H9 (cell line): ENCODE results near the gene THPO. TPM values are rescaled to one million over a fixed set of nuclear protein-coding genes. Genes with fewer than 3 reads are reported as not detected.

Experiments used
- DNase-seq: peaks from one replicate; pipeline ENCODE4 v3.0.0-alpha.2; 2017
- H2AFZ ChIP-seq: one replicate; pipeline ENCODE4 v1.6.1; 2013; ENCODE audit warnings: mild to moderate bottlenecking, low read length, control low read depth, moderate library complexity
- H2AK5ac ChIP-seq: 2 replicates; pipeline ENCODE4 v1.6.1; 2013; ENCODE audit warnings: low read length, control low read depth, mixed read lengths; ENCODE audit not compliant: insufficient read length
- H2BK120ac ChIP-seq: one replicate; pipeline ENCODE4 v1.6.1; 2013; ENCODE audit warnings: low read depth, mild to moderate bottlenecking, low read length, control low read depth, inconsistent platforms; ENCODE audit not compliant: poor library complexity, severe bottlenecking
- H2BK12ac ChIP-seq: 2 replicates; pipeline ENCODE4 v1.6.1; 2013; ENCODE audit warnings: low read length, control low read depth, mixed read lengths, low read depth; ENCODE audit not compliant: insufficient read length
- H2BK15ac ChIP-seq: 2 replicates; pipeline ENCODE4 v1.6.1; 2013; ENCODE audit warnings: low read depth, low read length, control low read depth
- H2BK20ac ChIP-seq: one replicate; pipeline ENCODE4 v1.6.1; 2013; ENCODE audit warnings: low read depth, mild to moderate bottlenecking, low read length, control low read depth, inconsistent platforms; ENCODE audit not compliant: poor library complexity, severe bottlenecking
- H2BK5ac ChIP-seq: 2 replicates; pipeline ENCODE4 v1.6.1; 2013; ENCODE audit warnings: low read length, control low read depth, mixed read lengths; ENCODE audit not compliant: insufficient read length
- H3K14ac ChIP-seq: 2 replicates; pipeline ENCODE4 v1.6.1; 2013; ENCODE audit warnings: low read length, control low read depth; ENCODE audit not compliant: insufficient read depth
- H3K18ac ChIP-seq: 2 replicates; pipeline ENCODE4 v1.6.1; 2013; ENCODE audit warnings: low read depth, mild to moderate bottlenecking, mixed read lengths, low read length, control low read depth; ENCODE audit not compliant: insufficient read length
- H3K23ac ChIP-seq: 2 replicates; pipeline ENCODE4 v1.6.1; 2013; ENCODE audit warnings: low read length, control low read depth, mixed read lengths, low read depth; ENCODE audit not compliant: insufficient read length
- H3K23me2 ChIP-seq: 2 replicates; pipeline ENCODE4 v1.6.1; 2013; ENCODE audit warnings: low read depth, mild to moderate bottlenecking, mixed read lengths, low read length, control low read depth; ENCODE audit not compliant: insufficient read length, poor library complexity, severe bottlenecking
- H3K27ac ChIP-seq: 2 replicates; pipeline ENCODE4 v1.5.1; 2013; ENCODE audit warnings: low read length, control low read depth, mixed read lengths, low read depth; ENCODE audit not compliant: insufficient read length
- H3K27me3 ChIP-seq: 2 replicates; pipeline ENCODE4 v1.6.1; 2013; ENCODE audit warnings: low read length, control low read depth, inconsistent platforms; ENCODE audit not compliant: insufficient read depth
- H3K4ac ChIP-seq: 2 replicates; pipeline ENCODE4 v1.6.1; 2013; ENCODE audit warnings: low read depth, mild to moderate bottlenecking, control low read depth, inconsistent platforms, low read length, moderate library complexity
- H3K4me1 ChIP-seq: 2 replicates; pipeline ENCODE4 v1.6.1; 2013; ENCODE audit warnings: low read length, control low read depth, inconsistent platforms; ENCODE audit not compliant: insufficient read depth
- H3K4me2 ChIP-seq: 2 replicates; pipeline ENCODE4 v1.6.1; 2013; ENCODE audit warnings: low read length, control low read depth, mixed read lengths; ENCODE audit not compliant: insufficient read length, insufficient read depth
- H3K56ac ChIP-seq: 2 replicates; pipeline ENCODE4 v1.6.1; 2013; ENCODE audit warnings: low read depth, mild to moderate bottlenecking, mixed read lengths, low read length, control low read depth; ENCODE audit not compliant: insufficient read length
- H3K79me1 ChIP-seq: 2 replicates; pipeline ENCODE4 v1.6.1; 2013; ENCODE audit warnings: low read depth, mild to moderate bottlenecking, moderate library complexity, low read length, control low read depth, inconsistent platforms; ENCODE audit not compliant: insufficient read depth, poor library complexity, severe bottlenecking
- H3K79me2 ChIP-seq: 2 replicates; pipeline ENCODE4 v1.6.1; 2013; ENCODE audit warnings: low read length, control low read depth, inconsistent platforms; ENCODE audit not compliant: insufficient read depth
- H3K9ac ChIP-seq: 2 replicates; pipeline ENCODE4 v1.6.1; 2013; ENCODE audit warnings: low read length, control low read depth, mixed read lengths; ENCODE audit not compliant: insufficient read length; ENCODE audit errors: extremely low read depth
- H3K9me3 ChIP-seq: one replicate; pipeline ENCODE4 v1.6.1; 2013; ENCODE audit warnings: low read depth, low read length, inconsistent platforms; ENCODE audit not compliant: control insufficient read depth
- H3T11ph ChIP-seq: one replicate; pipeline ENCODE4 v1.6.1; 2013; ENCODE audit warnings: mild to moderate bottlenecking, low read length, control low read depth, inconsistent platforms
- H4K20me1 ChIP-seq: one replicate; pipeline ENCODE4 v1.6.1; 2013; ENCODE audit not compliant: control insufficient read depth, insufficient read length, insufficient read depth
- H4K5ac ChIP-seq: 2 replicates; pipeline ENCODE4 v1.6.1; 2013; ENCODE audit warnings: low read depth, mild to moderate bottlenecking, mixed read lengths, low read length, control low read depth; ENCODE audit not compliant: insufficient read length
- H4K8ac ChIP-seq: replicated peaks from 2 replicates; pipeline ENCODE4 v1.6.1; 2013; ENCODE audit warnings: low read length, control low read depth, mixed read lengths, low read depth; ENCODE audit not compliant: insufficient read length
- H4K91ac ChIP-seq: 2 replicates; pipeline ENCODE4 v1.6.1; 2013; ENCODE audit warnings: low read depth, mild to moderate bottlenecking, moderate library complexity, mixed read lengths, low read length, control low read depth; ENCODE audit not compliant: insufficient read length
- H3K27ac Mint-ChIP-seq, 3 experiments: 2 replicates in 2 of 3; 3 replicates in 1 of 3; pipeline ENCODE4 v1.8.0; 2020 to 2021; ENCODE audit warnings: mixed read lengths in 3 of 3, mild to moderate bottlenecking in 1 of 3, moderate library complexity in 1 of 3
- H3K27me3 Mint-ChIP-seq: 2 replicates; pipeline ENCODE4 v1.8.0; 2021; ENCODE audit warnings: low read depth, mild to moderate bottlenecking, moderate library complexity, mixed read lengths
- H3K36me3 Mint-ChIP-seq, 3 experiments: 2 replicates in 2 of 3; 3 replicates in 1 of 3; pipeline ENCODE4 v1.8.0; 2020 to 2021; ENCODE audit warnings: low read depth in 3 of 3, mixed read lengths in 3 of 3; ENCODE audit not compliant: insufficient read depth in 1 of 3
- H3K4me1 Mint-ChIP-seq, 2 experiments: 2 replicates each; pipeline ENCODE4 v1.8.0; 2020; ENCODE audit warnings: mixed read lengths in 2 of 2
- H3K4me3 Mint-ChIP-seq, 2 experiments: 2 replicates in 1 of 2; 3 replicates in 1 of 2; pipeline ENCODE4 v1.8.0; 2020 to 2021; ENCODE audit warnings: mild to moderate bottlenecking in 2 of 2, mixed read lengths in 2 of 2, moderate library complexity in 1 of 2
- H3K9me3 Mint-ChIP-seq, 2 experiments: 2 replicates in 1 of 2; 3 replicates in 1 of 2; pipeline ENCODE4 v1.8.0; 2020; ENCODE audit warnings: mild to moderate bottlenecking in 2 of 2, mixed read lengths in 2 of 2, moderate library complexity in 1 of 2
- CTCF ChIP-seq: fragments of 200-600 bp; sonication (generic); conservative IDR thresholded peaks from 3 replicates; pipeline ENCODE4 v1.8.0; 2021; ENCODE audit warnings: antibody characterized with exemption, mild to moderate bottlenecking
- WGBS: extraction: QIAGEN DNeasy Blood & Tissue Kit; methylation state at CpG from one replicate; pipeline ENCODE4 v1.1.7; 2013; ENCODE audit warnings: missing lambda C conversion rate, low lambda C conversion rate, mixed read lengths; ENCODE audit not compliant: insufficient read length; ENCODE audit errors: extremely low coverage; 5-methylcytosine and 5-hydroxymethylcytosine counted together
- total RNA-seq: library from RNA; stranded (reverse); gene quantifications from 2 replicates; pipeline ENCODE4 v1.2.1, GENCODE V29; 2021

Gene THPO
- total RNA-seq, 1 experiment from 2014 or later: 0.85 TPM

GRCh38 chr3:184334470-184335158 lies 43.4 kb downstream of the THPO start:
- no CpG with 5 or more reads among the region's 15 CpGs for WGBS
- peaks cover 4% of the 10 kb centered on the region for H4K20me1 ChIP-seq
- H3K14ac ChIP-seq: no peak overlapping the region
- no peak for TF ChIP-seq CTCF
- no peak overlapping the region for H3K18ac ChIP-seq
- peaks cover 40 to 61% (median 46%) of the 10 kb centered on the region in 3 experiments for H3K36me3 Mint-ChIP-seq
- no peak overlapping the region for H3T11ph ChIP-seq
- H2BK12ac ChIP-seq: no peak overlapping the region
- no peaks in the 10 kb centered on the region for H3K27me3 ChIP-seq
- H2AK5ac ChIP-seq: no peak overlapping the region
- H3K9me3 Mint-ChIP-seq: no peaks in the 10 kb centered on the region
- H3K23ac ChIP-seq: no peak overlapping the region
- H3K56ac ChIP-seq: no peak overlapping the region
- no peak overlapping the region for H3K4ac ChIP-seq
- no peak overlapping the region for H3K4me2 ChIP-seq
- no peak overlapping the region for H2BK20ac ChIP-seq
- no peaks in the 10 kb centered on the region for H3K9me3 ChIP-seq
- no peaks in the 10 kb centered on the region for H3K79me2 ChIP-seq
- H4K8ac ChIP-seq: no peak overlapping the region
- H3K23me2 ChIP-seq: peaks cover 10% of the 10 kb centered on the region
- H2AFZ ChIP-seq: no peak overlapping the region
- H3K9ac ChIP-seq: no peak overlapping the region
- H2BK120ac ChIP-seq: no peak overlapping the region
- peaks cover 34 to 37% of the 10 kb centered on the region in 2 experiments for H3K4me1 Mint-ChIP-seq
- no peak overlapping the region for H4K91ac ChIP-seq
- no peak overlapping the region for H2BK15ac ChIP-seq
- no peaks in the 10 kb centered on the region; the same call in none of the 2 replicates for H3K27me3 Mint-ChIP-seq
- no peak for DNase-seq
- H3K27ac ChIP-seq: no peak overlapping the region
- no peaks in the 10 kb centered on the region for H3K4me1 ChIP-seq
- no peak overlapping the region for H4K5ac ChIP-seq
- peak overlapping the region in 2 of 3 experiments; percentile 89 to 93; a peak in 4 of 7 replicates for H3K27ac Mint-ChIP-seq
- no peaks in the 10 kb centered on the region for H3K79me1 ChIP-seq
- no peak overlapping the region for H2BK5ac ChIP-seq
- peak overlapping the region in 1 of 2 experiments; percentile 48; a peak in 2 of 5 replicates for H3K4me3 Mint-ChIP-seq
